AG09309 (cell line): ENCODE results near the gene CHRNA1.

ENCODE experiments used
- DNase-seq: peaks from one replicate; pipeline ENCODE4 v3.0.0-alpha.2; 2010; ENCODE audit warnings: low read depth
- H3K4me3 ChIP-seq: 2 replicates; pipeline ENCODE4 v1.5.1; 2011; ENCODE audit warnings: mild to moderate bottlenecking, low read depth, low read length, moderate library complexity; ENCODE audit not compliant: control insufficient read depth
- CTCF ChIP-seq: IDR thresholded peaks from 2 replicates; pipeline ENCODE4 v1.5.1; 2011; ENCODE audit warnings: mild to moderate bottlenecking, low read depth, low read length, inconsistent platforms; ENCODE audit not compliant: insufficient read depth, control insufficient read depth; ENCODE audit errors: missing control alignments

CHRNA1 gene

GRCh38 chr2:174728096-174728495, 36.2 kb downstream of the CHRNA1 start:
- DNase-seq, result no peak
- no peak for TF ChIP-seq CTCF
- H3K4me3 ChIP-seq, result no peak overlapping the region

GRCh38 chr2:174726212-174726611, 38.1 kb downstream of the CHRNA1 start:
- no peak for TF ChIP-seq CTCF
- H3K4me3 ChIP-seq, result no peak overlapping the region
- no peak for DNase-seq

DNA sequence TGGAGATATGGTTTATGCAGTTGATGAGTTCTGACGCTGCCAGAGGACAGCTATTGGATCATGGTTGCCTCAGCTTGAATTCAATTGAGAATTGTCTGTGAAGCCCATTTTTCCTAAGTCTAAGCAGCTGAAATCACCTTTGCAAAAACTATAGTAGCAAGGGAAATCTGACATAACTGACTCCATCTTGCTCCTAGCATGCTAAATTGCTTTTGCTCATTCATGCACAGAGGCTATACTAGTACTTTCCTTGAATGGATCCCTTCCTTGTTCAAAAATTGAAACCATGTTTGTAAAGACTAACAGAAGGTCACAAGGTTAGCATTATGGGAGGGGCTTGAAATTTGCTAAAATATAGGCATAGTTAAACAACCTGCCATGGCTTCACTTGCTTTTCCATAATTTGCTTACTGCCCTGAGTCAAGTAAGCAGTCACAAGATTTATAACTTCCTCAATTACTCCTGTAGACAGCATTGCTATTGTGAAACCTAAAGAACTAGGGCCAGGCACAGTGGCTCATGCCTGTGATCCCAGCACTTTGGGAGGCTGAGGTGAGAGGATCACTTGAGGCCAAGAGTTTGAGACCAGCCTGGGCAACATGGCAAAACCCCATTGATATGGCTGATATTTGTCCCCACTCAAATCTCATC, 41.2 kb downstream of the CHRNA1 start:
- DNase-seq, result no peak

GRCh38 chr2:174719016-174719415, 45.3 kb downstream of the CHRNA1 start:
- TF ChIP-seq CTCF, result no peak
- no peak overlapping the region for H3K4me3 ChIP-seq
- no peak for DNase-seq

More for the DNA sequence above, 41.2 kb downstream of the CHRNA1 start:
- no peak for TF ChIP-seq CTCF
- H3K4me3 ChIP-seq, result no peak overlapping the region

DNA sequence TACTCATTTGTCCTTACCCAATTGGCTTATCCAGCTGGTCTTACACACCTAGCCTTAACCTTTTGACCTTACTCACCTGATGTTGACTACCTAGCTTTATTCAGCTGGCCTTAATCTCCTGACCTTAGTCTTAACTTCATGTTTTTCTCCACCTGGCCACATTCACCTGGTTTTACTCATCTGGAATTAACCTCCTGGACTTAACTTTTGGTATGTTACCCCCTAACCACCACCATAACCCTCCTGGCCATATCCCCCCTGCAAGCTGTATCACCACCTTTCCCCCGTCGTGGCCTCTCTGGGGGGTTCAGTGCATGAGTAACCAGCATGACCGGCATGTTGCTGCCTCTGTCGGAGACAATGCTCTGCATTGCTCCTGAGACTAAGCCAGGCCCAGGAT, 45.7 kb downstream of the CHRNA1 start:
- TF ChIP-seq CTCF, result no peak
- no peak for DNase-seq
- no peak overlapping the region for H3K4me3 ChIP-seq

GRCh38 chr2:174717916-174718315, 46.4 kb downstream of the CHRNA1 start:
- no peak overlapping the region for H3K4me3 ChIP-seq
- no peak for DNase-seq
- no peak for TF ChIP-seq CTCF

GRCh38 chr2:174717273-174717672, 47.0 kb downstream of the CHRNA1 start:
- DNase-seq, result peak; percentile 39
- TF ChIP-seq CTCF, result no peak
- no peak overlapping the region for H3K4me3 ChIP-seq
